T-helper 9 cell (primary cell): ENCODE measurements around the gene YIF1A.
"Not testable (repeated sequence)": the region's sequence is repeated elsewhere in the genome, so short reads cannot be mapped to it uniquely, and the experiment has no call there.

Experiments
- DNase-seq: peaks from one replicate; pipeline ENCODE4 v3.0.0-alpha.2; 2020

The YIF1A gene

GRCh38 chr11:66310803-66311440 lies 22.0 kb upstream of the YIF1A start:
- not testable (repeated sequence) for DNase-seq

GRCh38 chr11:66310324-66310723 lies 21.4 kb upstream of the YIF1A start:
- no peak for DNase-seq

DNA sequence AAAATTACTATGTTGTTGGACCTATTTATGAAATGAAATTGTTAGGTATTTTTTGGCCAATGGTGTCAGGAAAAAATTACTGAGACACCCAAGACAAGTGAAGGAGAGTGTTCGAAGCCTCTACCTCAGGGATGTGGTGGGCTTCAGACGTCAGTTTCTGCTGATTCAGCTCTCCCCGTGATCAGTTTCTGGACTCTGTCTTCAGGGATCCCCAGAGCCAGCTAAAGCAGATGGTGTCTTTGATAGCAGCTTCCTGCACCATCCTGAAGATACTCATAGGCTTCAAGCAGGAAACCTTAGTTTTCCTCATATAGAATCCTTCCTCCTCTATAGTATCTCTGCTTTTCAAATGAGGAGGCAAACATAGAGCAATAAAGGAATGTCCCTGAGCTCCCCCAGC lies 20.5 kb upstream of the YIF1A start:
- DNase-seq, result no peak

DNA sequence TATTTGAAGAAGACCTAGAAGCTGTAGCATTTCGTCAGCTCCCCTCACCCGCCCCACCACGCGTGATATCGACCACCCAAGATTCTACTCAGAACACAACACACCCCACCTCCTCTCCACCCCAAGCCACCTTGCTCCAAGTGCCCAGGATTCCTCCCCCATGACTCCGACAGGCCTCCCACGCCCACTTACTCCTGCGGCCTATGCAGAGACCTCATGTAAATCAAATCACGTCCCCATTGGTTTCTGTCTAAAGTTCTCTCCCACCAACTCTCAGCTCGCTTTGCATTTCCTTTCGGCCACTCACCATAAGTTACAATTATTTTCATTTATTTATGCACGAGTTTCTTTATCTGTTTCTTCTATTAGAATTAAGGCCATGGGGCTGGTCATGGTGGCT lies 13.7 kb upstream of the YIF1A start:
- no peak for DNase-seq

GRCh38 chr11:66299186-66299585 lies 10.2 kb upstream of the YIF1A start:
- no peak for DNase-seq

- DNase-seq, result no peak
These were observed 8.7 kb upstream of the YIF1A start for GRCh38 chr11:66297610-66298009.

- no peak for DNase-seq
These were observed 6.0 kb upstream of the YIF1A start for GRCh38 chr11:66294626-66295620.

GRCh38 chr11:66293777-66294625 lies 5.1 kb upstream of the YIF1A start:
- no peak for DNase-seq

GRCh38 chr11:66293352-66293751 lies 4.4 kb upstream of the YIF1A start:
- DNase-seq, result no peak

- no peak for DNase-seq
These were observed 3.8 kb upstream of the YIF1A start for GRCh38 chr11:66292543-66293332.

DNA sequence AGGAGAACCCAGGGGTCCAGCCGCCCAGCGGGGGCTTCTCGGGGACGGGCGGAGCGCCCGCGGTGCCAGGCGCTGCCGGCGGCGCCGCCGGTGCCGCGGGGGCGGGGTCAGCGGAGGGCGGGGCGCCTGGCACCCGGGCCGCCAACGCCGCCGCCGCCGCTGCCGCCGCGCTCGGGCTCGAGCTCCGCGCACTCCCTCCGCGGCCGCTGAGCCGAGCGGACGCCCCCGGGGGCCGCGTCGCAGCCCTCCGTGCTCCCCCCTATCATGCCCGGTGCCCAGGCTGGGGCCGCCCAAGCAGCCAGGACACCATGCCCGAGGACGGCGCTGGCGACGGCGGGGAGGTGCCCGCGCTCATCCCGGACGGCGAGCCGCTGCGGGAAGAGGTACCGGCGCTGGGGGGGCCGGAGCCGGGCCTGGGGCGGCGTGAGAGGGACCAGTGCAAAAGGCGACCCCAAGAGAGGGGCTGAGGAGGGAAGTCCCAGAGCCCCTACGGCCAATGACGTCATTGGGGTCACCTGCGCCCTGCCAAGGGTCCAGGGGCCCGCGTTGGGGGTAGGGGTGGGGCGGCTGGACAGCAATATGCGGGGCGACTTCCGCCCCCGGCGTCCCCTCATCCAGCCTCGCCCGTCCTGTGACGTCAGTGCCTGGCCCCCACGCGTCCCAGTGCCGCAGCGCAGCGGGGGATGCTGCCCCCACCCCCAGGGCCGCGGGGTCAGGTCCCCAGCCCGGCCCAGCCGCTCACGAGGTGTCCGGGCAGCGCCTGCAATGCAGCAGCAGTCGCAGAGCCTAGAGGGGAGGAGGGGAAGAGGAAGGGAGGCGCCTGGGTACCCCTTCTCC lies 3.0 kb upstream of the YIF1A start, which contains the start of gene TMEM151A:
TMEM151A (plus strand) TSS at position 189 of the 837 bp plus-strand sequence; CDS start at position 309, 120 bp downstream.
- no peak for DNase-seq

DNA sequence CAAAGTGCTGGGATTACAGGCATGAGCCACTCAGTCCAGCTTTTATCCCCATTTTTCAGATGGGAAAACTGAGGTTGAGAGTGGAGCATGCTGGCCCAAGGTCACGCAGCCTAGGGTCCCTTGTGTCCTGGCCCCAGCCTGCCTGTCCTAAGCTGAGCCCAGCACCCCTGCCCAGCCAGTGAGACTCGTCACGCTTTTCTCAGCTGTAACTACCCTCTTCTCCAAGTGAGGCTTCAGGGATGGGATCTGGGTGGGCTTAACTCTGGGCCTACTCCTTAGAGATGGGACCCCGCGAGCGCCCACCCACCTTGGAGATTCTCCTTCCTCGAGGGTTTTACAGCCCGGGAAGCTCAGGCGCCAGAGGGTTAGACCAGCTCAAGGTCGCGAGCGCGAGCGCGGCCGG lies 2.4 kb upstream of the YIF1A start:
- DNase-seq, result no peak

DNA sequence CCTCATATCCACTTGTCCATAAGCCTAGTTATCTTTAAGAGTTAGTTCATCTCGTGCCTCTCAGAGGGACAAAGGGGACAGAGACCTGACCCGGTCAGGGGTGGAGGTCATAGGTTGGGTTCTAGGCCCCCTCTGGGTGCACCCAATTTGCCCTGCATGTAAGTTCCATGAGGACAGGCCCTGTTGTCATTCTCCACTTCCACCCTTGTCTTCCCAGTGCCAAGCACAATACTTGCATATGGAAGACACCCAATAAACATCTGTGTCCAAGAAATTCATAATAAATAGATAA lies 1.3 kb upstream of the YIF1A start:
- DNase-seq, result no peak

DNA sequence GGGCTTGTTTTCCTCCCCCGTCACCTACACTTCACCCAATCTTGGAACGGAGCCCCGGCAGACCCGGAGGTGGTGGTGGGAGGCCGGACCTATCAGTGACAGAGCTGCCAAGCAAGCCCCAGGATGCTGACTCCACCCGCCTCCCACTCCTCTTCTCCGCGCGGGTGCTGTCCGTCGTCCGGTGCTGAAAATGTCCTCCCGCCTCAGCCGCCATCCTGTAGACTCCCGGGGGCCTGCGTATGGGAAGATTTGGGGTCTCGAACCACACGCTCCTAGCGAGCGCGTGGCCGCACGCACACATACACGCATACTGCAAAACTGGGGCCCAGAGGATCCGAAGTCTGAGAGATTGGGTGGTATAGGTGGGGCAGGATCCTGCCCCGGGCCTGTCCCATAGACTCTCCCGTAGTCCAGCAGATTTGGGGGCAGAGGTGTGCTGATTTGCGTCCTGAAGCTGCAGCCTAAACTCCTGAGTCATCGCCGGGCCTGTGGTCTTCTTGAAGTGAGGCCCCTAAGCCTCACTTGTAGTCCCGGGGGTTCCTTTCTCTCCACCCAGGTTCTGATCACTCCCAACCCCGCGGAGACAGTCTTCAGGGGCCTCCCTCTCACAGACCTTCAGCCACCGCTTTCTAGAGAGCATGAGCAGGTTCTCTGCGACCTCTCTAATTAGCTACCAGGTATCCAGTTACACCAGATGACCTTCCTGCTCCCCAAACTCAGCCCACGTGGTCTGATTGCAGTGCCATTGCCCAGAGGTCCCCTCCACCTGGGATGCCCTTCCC lies 796 bp upstream of the YIF1A start:
- DNase-seq, result peak; percentile 71

- DNase-seq, result no peak
These were observed 863 bp downstream of the YIF1A start for GRCh38 chr11:66287889-66288670.

DNA sequence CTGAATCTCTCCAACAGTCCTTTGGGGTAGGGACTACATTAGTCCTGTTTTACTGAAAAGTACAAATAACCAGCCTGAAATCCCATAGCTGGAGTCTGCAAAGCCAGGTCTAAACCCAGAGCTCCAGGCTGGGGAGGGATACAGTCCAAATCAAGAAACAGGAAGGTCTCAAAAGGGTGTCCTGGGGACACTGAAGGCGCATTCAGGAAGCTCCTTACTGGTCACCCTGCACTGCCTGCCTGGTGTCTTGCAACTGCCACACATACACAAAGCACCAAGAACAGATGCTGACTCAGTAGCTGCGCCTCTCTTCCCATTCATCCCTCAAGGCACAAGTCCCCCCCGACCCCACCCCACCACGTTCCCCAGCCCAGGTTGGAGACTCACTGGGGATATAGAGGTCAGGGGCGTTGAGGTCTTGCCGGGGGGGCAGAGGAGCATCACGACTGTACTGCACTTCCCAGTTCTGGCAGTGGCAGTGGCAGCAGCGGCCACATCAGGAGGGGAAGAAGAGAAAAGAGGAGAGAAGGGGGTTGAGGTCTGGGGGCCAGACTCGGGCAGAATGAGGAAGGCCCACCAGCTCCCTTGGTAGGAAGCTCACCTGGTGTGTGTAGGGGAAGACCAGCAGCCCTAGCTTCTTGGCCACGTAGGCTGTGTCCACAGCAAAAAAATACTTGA lies 1.6 kb downstream of the YIF1A start:
- no peak for DNase-seq

DNA sequence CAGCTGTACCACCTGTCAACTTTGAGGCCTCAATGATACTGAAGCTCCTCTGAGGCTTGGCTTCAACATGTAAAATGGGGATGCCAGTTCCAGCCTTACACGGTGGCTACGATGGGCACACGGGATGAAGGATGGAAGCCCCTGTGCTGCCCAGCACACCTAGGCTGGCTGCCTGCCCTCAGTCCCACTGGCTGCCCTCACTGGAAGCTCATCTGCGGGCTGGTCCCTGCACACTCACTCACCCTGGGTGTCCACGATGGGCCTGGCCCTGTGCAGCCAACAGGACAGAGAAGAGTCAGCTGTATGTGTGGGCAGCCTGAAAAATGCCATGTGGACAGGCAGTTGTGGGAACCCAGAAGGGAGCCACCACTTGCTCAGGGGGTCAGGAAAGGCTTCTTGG lies 2.2 kb downstream of the YIF1A start:
- no peak for DNase-seq

- no peak for DNase-seq
These were observed 3.5 kb downstream of the YIF1A start for GRCh38 chr11:66285250-66285947.
